ENCODE results near the gene NFS1. TPM values are rescaled to one million over a fixed set of nuclear protein-coding genes. Genes with fewer than 3 reads are reported as not detected.
"Not testable (repeated sequence)": the region's sequence is repeated elsewhere in the genome, so short reads cannot be mapped to it uniquely, and the experiment has no call there.

NFS1 gene
- total RNA-seq, 2 experiments from 2014 or later = 10.6 to 11.5 TPM

- intact Hi-C loops (cut with DNase I, micrococcal nuclease) = loop anchor here (5.0 to 10.0 kb wide), 3 partner anchors 55 to 1175 kb away; partner anchors contain the start of gene PHF20 (in 1 of the 2)
Observed at GRCh38 chr20:35719717-35720116, 20.6 kb upstream of the NFS1 start.

GRCh38 chr20:35718972-35719635 lies 20.0 kb upstream of the NFS1 start:
- CTCF ChIA-PET = interaction anchor here (0.6 to 1.8 kb wide), 9 partner anchors 10 to 177 kb away, joined by 3 to 4 read pairs (median 3); no protein-coding TSS in a partner anchor
- H3K27ac Mint-ChIP-seq = peak overlapping the region; percentile 27
- no peak overlapping the region for H3K4me3 Mint-ChIP-seq
- Histone ChIP-seq H3K4me1 (ENCODE audit: insufficient read depth, low read length) (peaks cover 53% of the 10 kb centered on the region), H3K27me3 (ENCODE audit: control insufficient read depth in 1 of 2, insufficient read depth in 2 of 2, low read length in 2 of 2) (no peaks in the 10 kb centered on the region), H3K27ac (ENCODE audit: low read depth in 1 of 2, low read length in 2 of 2) (no peak overlapping the region), H3K4me3 (ENCODE audit: low read length) (no peak overlapping the region), H3K36me3 (ENCODE audit: insufficient read depth, low read length) (peaks cover 100% of the 10 kb centered on the region), H3K9me3 (ENCODE audit: control insufficient read depth in 1 of 2, insufficient read depth in 1 of 2, low read length in 2 of 2) (no peaks in the 10 kb centered on the region)
- intact Hi-C loops (cut with DNase I, micrococcal nuclease) = no loop called here
- TF ChIP-seq CTCF (IDR thresholded peaks at IDR 0.05) = no peak
- peaks cover 99% of the 10 kb centered on the region for H3K36me3 Mint-ChIP-seq (ENCODE audit: low read depth)
- H3K4me1 Mint-ChIP-seq (ENCODE audit: low read depth) = peaks cover 51% of the 10 kb centered on the region
- POLR2A ChIA-PET = interaction anchor here (0.6 to 5.3 kb wide), 12 partner anchors 8 to 234 kb away, joined by 3 to 32 read pairs (median 4); partner anchors contain the start of genes NFS1, PHF20, RBM39 and ROMO1
- ATAC-seq (ENCODE audit: poor library complexity) (no peak), DNase-seq (no peak)
- no peaks in the 10 kb centered on the region for H3K9me3 Mint-ChIP-seq
- no peaks in the 10 kb centered on the region for H3K27me3 Mint-ChIP-seq

More at GRCh38 chr20:35719717-35720116, 20.6 kb upstream of the NFS1 start:
- Histone ChIP-seq H3K36me3 (ENCODE audit: insufficient read depth, low read length) (peaks cover 100% of the 10 kb centered on the region), H3K27ac (ENCODE audit: low read depth in 1 of 2, low read length in 2 of 2) (no peak overlapping the region), H3K9me3 (ENCODE audit: control insufficient read depth in 1 of 2, insufficient read depth in 1 of 2, low read length in 2 of 2) (no peaks in the 10 kb centered on the region), H3K4me1 (ENCODE audit: insufficient read depth, low read length) (peaks cover 53% of the 10 kb centered on the region), H3K4me3 (ENCODE audit: low read length) (no peak overlapping the region), H3K27me3 (ENCODE audit: control insufficient read depth in 1 of 2, insufficient read depth in 2 of 2, low read length in 2 of 2) (no peaks in the 10 kb centered on the region)
- no peak for TF ChIP-seq CTCF (IDR thresholded peaks at IDR 0.05)
- no peak overlapping the region for H3K27ac Mint-ChIP-seq
- peaks cover 51% of the 10 kb centered on the region for H3K4me1 Mint-ChIP-seq (ENCODE audit: low read depth)
- no peaks in the 10 kb centered on the region for H3K27me3 Mint-ChIP-seq
- DNase-seq = no peak
- no peak overlapping the region for H3K4me3 Mint-ChIP-seq
- ATAC-seq (ENCODE audit: poor library complexity) = no peak
- ChIA-PET CTCF (interaction anchor here (0.6 to 1.8 kb wide), 3 partner anchors 12 to 127 kb away, joined by 3 to 4 read pairs (median 3); no protein-coding TSS in a partner anchor), POLR2A (interaction anchor here (0.6 to 5.3 kb wide), 12 partner anchors 8 to 235 kb away, joined by 3 to 32 read pairs (median 4); partner anchors contain the start of genes NFS1, PHF20, RBM39 and ROMO1)
- H3K9me3 Mint-ChIP-seq = no peaks in the 10 kb centered on the region
- peaks cover 99% of the 10 kb centered on the region for H3K36me3 Mint-ChIP-seq (ENCODE audit: low read depth)

- H3K27ac ChIP-seq (ENCODE audit: low read depth in 1 of 2, low read length in 2 of 2); H3K27me3 ChIP-seq (ENCODE audit: control insufficient read depth in 1 of 2, insufficient read depth in 2 of 2, low read length in 2 of 2); DNase-seq; H3K9me3 ChIP-seq (ENCODE audit: control insufficient read depth in 1 of 2, insufficient read depth in 1 of 2, low read length in 2 of 2); H3K9me3 Mint-ChIP-seq; H3K27me3 Mint-ChIP-seq; intact Hi-C loops (cut with DNase I, micrococcal nuclease); ATAC-seq (ENCODE audit: poor library complexity); H3K4me3 ChIP-seq (ENCODE audit: low read length); H3K4me3 Mint-ChIP-seq: not testable (repeated sequence)
- CTCF ChIA-PET = interaction anchor here (0.6 to 1.8 kb wide), 8 partner anchors 9 to 177 kb away, joined by 3 to 4 read pairs (median 4); no protein-coding TSS in a partner anchor
- Histone ChIP-seq H3K36me3 (ENCODE audit: insufficient read depth, low read length) (peaks cover 100% of the 10 kb centered on the region), H3K4me1 (ENCODE audit: insufficient read depth, low read length) (peaks cover 49% of the 10 kb centered on the region)
- Mint-ChIP-seq H3K4me1 (ENCODE audit: low read depth) (peaks cover 54% of the 10 kb centered on the region), H3K36me3 (ENCODE audit: low read depth) (peaks cover 98% of the 10 kb centered on the region), H3K27ac (peak overlapping the region; percentile 30)
- POLR2A ChIA-PET = interaction anchor here (0.7 to 5.3 kb wide), 7 partner anchors 10 to 315 kb away, joined by 3 to 32 read pairs (median 5); partner anchors contain the start of genes NFS1, PHF20, RBM39 and ROMO1
Observed at GRCh38 chr20:35718321-35718720, 19.2 kb upstream of the NFS1 start.
